ENCODE data around the gene MAST4.

DNA sequence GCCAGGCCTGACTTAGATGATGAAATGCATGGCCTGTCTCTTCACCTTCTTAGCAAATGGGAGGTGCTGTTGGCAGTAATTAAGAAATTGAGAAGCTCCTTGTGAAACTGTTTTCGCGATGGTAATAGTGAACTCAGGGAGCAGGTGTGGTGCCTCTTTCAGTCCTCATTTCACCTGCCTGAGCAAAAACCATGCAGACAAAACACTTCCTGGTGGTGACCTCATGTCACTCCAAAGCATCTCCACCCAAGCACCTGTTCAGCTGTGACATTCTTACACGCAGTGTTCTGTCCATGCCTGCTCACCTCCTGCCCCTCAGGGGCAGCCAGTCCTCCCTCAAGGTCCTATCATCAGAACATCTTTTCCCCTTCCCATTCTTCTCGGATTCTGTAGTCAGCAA, 453.9 kb downstream of the MAST4 start:
- TF ChIP-seq CTCF (IDR thresholded peaks at IDR 0.05; ENCODE audit: low read depth, low read length) (no peak), EZH2phosphoT487 (IDR thresholded peaks at IDR 0.05; ENCODE audit: low read depth) (no peak)

All from OCI-LY3 (cell line).